ENCODE measurements around the gene JARID2. TPM values are rescaled to one million over a fixed set of nuclear protein-coding genes. Genes with fewer than 3 reads are reported as not detected.

JARID2 gene
- total RNA-seq, 1 donor = 9.1 TPM

GRCh38 chr6:15421945-15422733 lies 176.3 kb downstream of the JARID2 start:
- TF ChIP-seq CTCF (IDR thresholded peaks at IDR 0.05; ENCODE audit: insufficient read depth, low read depth, low read length) = no peak
- H3K4me3 ChIP-seq (ENCODE audit: low read depth, low read length) = no peak overlapping the region
- DNase-seq (ENCODE audit: low read depth) = no peak

- no peak for TF ChIP-seq CTCF (IDR thresholded peaks at IDR 0.05; ENCODE audit: insufficient read depth, low read depth, low read length)
- DNase-seq (ENCODE audit: low read depth) = no peak
These were observed 177.6 kb downstream of the JARID2 start for GRCh38 chr6:15423286-15423993.

GRCh38 chr6:15425947-15426346 lies 180.1 kb downstream of the JARID2 start:
- no peak for TF ChIP-seq CTCF (IDR thresholded peaks at IDR 0.05; ENCODE audit: insufficient read depth, low read depth, low read length)
- DNase-seq (ENCODE audit: low read depth) = no peak
- no peak overlapping the region for H3K4me3 ChIP-seq (ENCODE audit: low read depth, low read length)

More at GRCh38 chr6:15423286-15423993, 177.6 kb downstream of the JARID2 start:
- H3K4me3 ChIP-seq (ENCODE audit: low read depth, low read length) = no peak overlapping the region

- no peak for TF ChIP-seq CTCF (IDR thresholded peaks at IDR 0.05; ENCODE audit: insufficient read depth, low read depth, low read length)
- no peak for DNase-seq (ENCODE audit: low read depth)
- no peak overlapping the region for H3K4me3 ChIP-seq (ENCODE audit: low read depth, low read length)
These were observed 180.5 kb downstream of the JARID2 start for GRCh38 chr6:15426395-15426794.

GRCh38 chr6:15426901-15427300 lies 181.0 kb downstream of the JARID2 start:
- no peak for TF ChIP-seq CTCF (IDR thresholded peaks at IDR 0.05; ENCODE audit: insufficient read depth, low read depth, low read length)

GRCh38 chr6:15427331-15428070 lies 181.6 kb downstream of the JARID2 start:
- no peak for TF ChIP-seq CTCF (IDR thresholded peaks at IDR 0.05; ENCODE audit: insufficient read depth, low read depth, low read length)
- DNase-seq (ENCODE audit: low read depth) = peak; percentile 44
- no peak overlapping the region for H3K4me3 ChIP-seq (ENCODE audit: low read depth, low read length)

More at GRCh38 chr6:15426901-15427300, 181.0 kb downstream of the JARID2 start:
- no peak for DNase-seq (ENCODE audit: low read depth)
- no peak overlapping the region for H3K4me3 ChIP-seq (ENCODE audit: low read depth, low read length)
